ENCODE results near the gene SPCS1.

- TF ChIP-seq CTCF (IDR thresholded peaks at IDR 0.05; ENCODE audit: borderline replicate concordance, extremely low read depth, low read length, poor library complexity, severe bottlenecking) (no peak), EZH2 (IDR thresholded peaks at IDR 0.05; ENCODE audit: borderline replicate concordance, low read depth, low read length, severe bottlenecking) (no peak)
These were observed 18.6 kb downstream of the SPCS1 start for GRCh38 chr3:52724511-52724910.

All from DND-41 (cell line).